Bronchial epithelial cell (primary cell): ENCODE results near the gene TMEM11. TPM values are rescaled to one million over a fixed set of nuclear protein-coding genes. Genes with fewer than 3 reads are reported as not detected.
"Not testable (repeated sequence)": the region's sequence is repeated elsewhere in the genome, so short reads cannot be mapped to it uniquely, and the experiment has no call there.

Source experiments
- DNase-seq: peaks from one replicate; pipeline ENCODE4 v3.0.0-alpha.2; 2010; ENCODE audit warnings: low read depth
- FAIRE-seq: peaks from 2 replicates; lab custom pipeline; 2011; peaks lifted over from hg19 to GRCh38; lab: Jason Lieb, UNC
- H3K27me3 ChIP-seq: 2 replicates; pipeline ENCODE4 v1.5.1; 2011; ENCODE audit warnings: low read length; ENCODE audit not compliant: control insufficient read depth, insufficient read depth
- H3K36me3 ChIP-seq: 2 replicates; pipeline ENCODE4 v1.5.1; 2011; ENCODE audit warnings: low read length; ENCODE audit not compliant: control insufficient read depth, insufficient read depth
- H3K4me3 ChIP-seq: 2 replicates; pipeline ENCODE4 v1.5.1; 2011; ENCODE audit warnings: mild to moderate bottlenecking, low read depth, low read length, control low read depth
- CTCF ChIP-seq: IDR thresholded peaks from 2 replicates; pipeline ENCODE4 v1.5.1; 2011; ENCODE audit warnings: mild to moderate bottlenecking, moderate library complexity, low read length, control low read depth, inconsistent platforms; ENCODE audit not compliant: insufficient read depth, severe bottlenecking
- total RNA-seq: library from RNA; depleted of rRNA; stranded (reverse); fragments of >200 nt; gene quantifications from 2 replicates; pipeline ENCODE4 v1.2.1, GENCODE V29; 2014

Gene TMEM11
- total RNA-seq, 1 donor from 2014 or later, result 15.8 TPM

GRCh38 chr17:21228845-21229244, 14.9 kb upstream of the TMEM11 start:
- Histone ChIP-seq H3K27me3 (no peaks in the 10 kb centered on the region), H3K4me3 (no peak overlapping the region), H3K36me3 (no peaks in the 10 kb centered on the region)
- TF ChIP-seq CTCF, result no peak
- DNase-seq, result no peak
- FAIRE-seq, result no peak

- no peak for TF ChIP-seq CTCF
- H3K4me3 ChIP-seq, result no peak overlapping the region
- no peak for FAIRE-seq
- no peak for DNase-seq
- H3K27me3 ChIP-seq, result no peaks in the 10 kb centered on the region
- no peaks in the 10 kb centered on the region for H3K36me3 ChIP-seq
Measured at GRCh38 chr17:21228111-21228510, 14.2 kb upstream of the TMEM11 start.

GRCh38 chr17:21227277-21227676, 13.3 kb upstream of the TMEM11 start:
- not testable (repeated sequence) for H3K27me3 ChIP-seq, FAIRE-seq, H3K4me3 ChIP-seq, H3K36me3 ChIP-seq, DNase-seq

- DNase-seq (no peak), FAIRE-seq (no peak)
- no peak for TF ChIP-seq CTCF
- Histone ChIP-seq H3K36me3 (peaks cover 2% of the 10 kb centered on the region), H3K4me3 (no peak overlapping the region), H3K27me3 (no peaks in the 10 kb centered on the region)
Measured at GRCh38 chr17:21223086-21223485, 9.1 kb upstream of the TMEM11 start.

DNA sequence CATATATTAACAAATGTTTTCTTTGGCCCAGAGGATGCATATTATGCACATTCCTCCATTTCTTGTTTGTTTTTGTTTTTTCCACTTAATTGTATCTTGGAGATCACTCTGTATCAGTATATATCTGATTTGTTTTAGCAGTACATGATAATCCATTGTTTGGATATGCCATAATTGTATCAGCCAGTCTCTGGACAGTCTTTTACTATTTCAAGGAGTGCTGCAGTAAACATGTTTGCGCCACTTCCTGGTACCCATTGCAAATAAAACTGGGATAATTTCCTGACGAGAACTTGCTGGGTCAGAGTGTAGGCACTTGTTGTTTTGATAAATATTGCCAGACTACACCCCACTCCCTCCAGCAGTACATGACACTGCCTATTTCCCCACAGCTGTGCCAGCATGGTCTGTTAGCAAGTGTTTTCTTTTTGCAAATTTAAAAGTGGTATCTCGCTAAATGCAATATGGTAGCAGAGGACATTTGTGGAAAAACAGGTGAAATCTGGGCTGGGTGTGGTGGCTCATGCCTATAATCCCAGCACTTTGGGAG, 4.9 kb upstream of the TMEM11 start:
- TF ChIP-seq CTCF, result no peak
- FAIRE-seq, result no peak
- no peak for DNase-seq
- Histone ChIP-seq H3K36me3 (peaks cover 3% of the 10 kb centered on the region), H3K4me3 (no peak overlapping the region), H3K27me3 (no peaks in the 10 kb centered on the region)

GRCh38 chr17:21218101-21218500, 4.1 kb upstream of the TMEM11 start:
- H3K27me3 ChIP-seq, result no peaks in the 10 kb centered on the region
- FAIRE-seq, result no peak
- no peak overlapping the region for H3K4me3 ChIP-seq
- DNase-seq, result no peak
- peaks cover 3% of the 10 kb centered on the region for H3K36me3 ChIP-seq
- TF ChIP-seq CTCF, result no peak
